Measurements from ENCODE around the gene TSPAN19.

Gene TSPAN19

GRCh38 chr12:85002778-85003296 is 33.2 kb downstream of the TSPAN19 start:
- no peak for DNase-seq (ENCODE audit: low read depth in 2 of 2)

- DNase-seq (ENCODE audit: low read depth in 2 of 2) = no peak
Observed at GRCh38 chr12:85000729-85001128, 35.3 kb downstream of the TSPAN19 start.

- no peak for DNase-seq (ENCODE audit: low read depth in 2 of 2)
Observed at GRCh38 chr12:84998341-84998740, 37.7 kb downstream of the TSPAN19 start.

- no peak for DNase-seq (ENCODE audit: low read depth in 2 of 2)
Observed at GRCh38 chr12:84996759-84997158, 39.3 kb downstream of the TSPAN19 start.

GRCh38 chr12:84995641-84996040 is 40.4 kb downstream of the TSPAN19 start:
- no peak for DNase-seq (ENCODE audit: low read depth in 2 of 2)

GRCh38 chr12:84994426-84994825 is 41.7 kb downstream of the TSPAN19 start:
- no peak for DNase-seq (ENCODE audit: low read depth in 2 of 2)

GRCh38 chr12:84986586-84986985 is 49.5 kb downstream of the TSPAN19 start:
- DNase-seq (ENCODE audit: low read depth in 2 of 2) = no peak

- no peak for DNase-seq (ENCODE audit: low read depth in 2 of 2)
Observed at GRCh38 chr12:84986117-84986516, 50.0 kb downstream of the TSPAN19 start.

- DNase-seq (ENCODE audit: low read depth in 2 of 2) = no peak
Observed at GRCh38 chr12:84983289-84983688, 52.8 kb downstream of the TSPAN19 start.

- no peak for DNase-seq (ENCODE audit: low read depth in 2 of 2)
Observed at GRCh38 chr12:84982888-84983287, 53.2 kb downstream of the TSPAN19 start.

GRCh38 chr12:84978921-84979320 is 57.2 kb downstream of the TSPAN19 start:
- no peak for DNase-seq (ENCODE audit: low read depth in 2 of 2)

GRCh38 chr12:84976133-84976532 is 59.9 kb downstream of the TSPAN19 start:
- no peak for DNase-seq (ENCODE audit: low read depth in 2 of 2)

- no peak for DNase-seq (ENCODE audit: low read depth in 2 of 2)
Observed at GRCh38 chr12:84974155-84974815, 61.8 kb downstream of the TSPAN19 start.

- no peak for DNase-seq (ENCODE audit: low read depth in 2 of 2)
Observed at GRCh38 chr12:84973026-84973425, 63.1 kb downstream of the TSPAN19 start.

- DNase-seq (ENCODE audit: low read depth in 2 of 2) = no peak
Observed at GRCh38 chr12:84969226-84969625, 66.9 kb downstream of the TSPAN19 start.

All from stimulated activated CD8-positive, alpha-beta memory T cell treated with anti-CD3 and anti-CD28 coated beads, Interleukin-7, amount 100 ng/mL, for 4 hours (primary cell).